SU-DHL-6 (cell line): ENCODE data around the gene ANKS1A.

Experiments
- H2AFZ ChIP-seq: fragments of 200-600 bp; sonication (generic); 2 replicates; pipeline ENCODE4 v1.6.1; 2014; ENCODE audit warnings: low read depth, mild to moderate bottlenecking, moderate library complexity, mixed read lengths, antibody characterized with exemption, low read length; ENCODE audit not compliant: severe bottlenecking
- H3F3A ChIP-seq: fragments of 200-600 bp; shearing (Covaris generic); 2 replicates; pipeline ENCODE4 v1.6.0; 2016; ENCODE audit warnings: antibody characterized with exemption, mild to moderate bottlenecking; ENCODE audit not compliant: insufficient read depth
- H3K27ac ChIP-seq: fragments of 200-600 bp; sonication (generic); 2 replicates; pipeline ENCODE4 v1.5.1; 2016; ENCODE audit warnings: low read depth, mild to moderate bottlenecking, low read length, moderate library complexity, mixed read lengths
- H3K27me3 ChIP-seq: fragments of 200-600 bp; sonication (generic), shearing (Covaris generic); 2 replicates; pipeline ENCODE4 v1.6.0; 2014; ENCODE audit warnings: mild to moderate bottlenecking, low read length
- H3K36me3 ChIP-seq: fragments of 200-600 bp; sonication (generic); 2 replicates; pipeline ENCODE4 v1.6.1; 2014; ENCODE audit warnings: mild to moderate bottlenecking, low read length, mixed read lengths
- H3K4me2 ChIP-seq: fragments of 300-600, 200-600 bp; shearing (Covaris generic), sonication (generic); 2 replicates; pipeline ENCODE4 v1.6.0; 2014; ENCODE audit warnings: low read length, low read depth, mild to moderate bottlenecking; ENCODE audit not compliant: poor library complexity, severe bottlenecking
- H3K4me3 ChIP-seq: fragments of 200-600 bp; sonication (generic); 2 replicates; pipeline ENCODE4 v1.5.1; 2014; ENCODE audit warnings: antibody characterized with exemption, low read length, mild to moderate bottlenecking, mixed read lengths; ENCODE audit not compliant: insufficient read depth, poor library complexity, severe bottlenecking
- H3K79me2 ChIP-seq: fragments of 200-600 bp; sonication (generic); 2 replicates; pipeline ENCODE4 v1.6.1; 2014; ENCODE audit warnings: mild to moderate bottlenecking, low read length, moderate library complexity; ENCODE audit not compliant: insufficient read depth
- H3K9ac ChIP-seq: fragments of 200-600 bp; sonication (generic); 2 replicates; pipeline ENCODE4 v1.7.0; 2014; ENCODE audit warnings: mild to moderate bottlenecking, low read length
- H3K9me2 ChIP-seq: fragments of 200-600 bp; sonication (generic); replicated peaks from 2 replicates; pipeline ENCODE4 v1.6.1; 2014; ENCODE audit warnings: low read length; ENCODE audit not compliant: insufficient read depth
- H3K9me3 ChIP-seq: fragments of 200-600 bp; sonication (generic); 2 replicates; pipeline ENCODE4 v1.6.1; 2014; ENCODE audit warnings: low read length, mixed read lengths; ENCODE audit not compliant: insufficient read depth
- H4K20me1 ChIP-seq: fragments of 200-600 bp; sonication (generic); 2 replicates; pipeline ENCODE4 v1.6.1; 2014; ENCODE audit warnings: low read depth, mild to moderate bottlenecking, antibody characterized with exemption, low read length, moderate library complexity, mixed read lengths
- EZH2phosphoT487 ChIP-seq: fragments of 200-600 bp; sonication (generic), shearing (Covaris generic); conservative IDR thresholded peaks from 2 replicates; pipeline ENCODE4 v1.6.1; 2018; ENCODE audit warnings: mild to moderate bottlenecking, antibody characterized with exemption, low read length, moderate library complexity, mixed read lengths
- TF ChIP-seq, protein P1 (sequence below): fragments of 200-600 bp; sonication (generic); IDR thresholded peaks from one replicate; pipeline ENCODE4 v1.5.1; 2017; ENCODE audit warnings: antibody characterized with exemption, mild to moderate bottlenecking, low read length, moderate library complexity; ENCODE audit not compliant: insufficient read depth, poor library complexity, severe bottlenecking

Gene ANKS1A

GRCh38 chr6:35092362-35093117 lies 203.5 kb downstream of the ANKS1A start:
- H3K9ac ChIP-seq, result no peak overlapping the region
- no peaks in the 10 kb centered on the region for H4K20me1 ChIP-seq
- no peaks in the 10 kb centered on the region for H3K79me2 ChIP-seq
- no peaks in the 10 kb centered on the region for H3K27me3 ChIP-seq
- no peaks in the 10 kb centered on the region for H3F3A ChIP-seq
- TF ChIP-seq, protein P1, sequence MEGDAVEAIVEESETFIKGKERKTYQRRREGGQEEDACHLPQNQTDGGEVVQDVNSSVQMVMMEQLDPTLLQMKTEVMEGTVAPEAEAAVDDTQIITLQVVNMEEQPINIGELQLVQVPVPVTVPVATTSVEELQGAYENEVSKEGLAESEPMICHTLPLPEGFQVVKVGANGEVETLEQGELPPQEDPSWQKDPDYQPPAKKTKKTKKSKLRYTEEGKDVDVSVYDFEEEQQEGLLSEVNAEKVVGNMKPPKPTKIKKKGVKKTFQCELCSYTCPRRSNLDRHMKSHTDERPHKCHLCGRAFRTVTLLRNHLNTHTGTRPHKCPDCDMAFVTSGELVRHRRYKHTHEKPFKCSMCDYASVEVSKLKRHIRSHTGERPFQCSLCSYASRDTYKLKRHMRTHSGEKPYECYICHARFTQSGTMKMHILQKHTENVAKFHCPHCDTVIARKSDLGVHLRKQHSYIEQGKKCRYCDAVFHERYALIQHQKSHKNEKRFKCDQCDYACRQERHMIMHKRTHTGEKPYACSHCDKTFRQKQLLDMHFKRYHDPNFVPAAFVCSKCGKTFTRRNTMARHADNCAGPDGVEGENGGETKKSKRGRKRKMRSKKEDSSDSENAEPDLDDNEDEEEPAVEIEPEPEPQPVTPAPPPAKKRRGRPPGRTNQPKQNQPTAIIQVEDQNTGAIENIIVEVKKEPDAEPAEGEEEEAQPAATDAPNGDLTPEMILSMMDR, result no peak
- TF ChIP-seq EZH2phosphoT487, result no peak
- no peaks in the 10 kb centered on the region for H3K36me3 ChIP-seq
- no peaks in the 10 kb centered on the region for H3K9me2 ChIP-seq
- H3K4me3 ChIP-seq, result no peak overlapping the region
- no peak overlapping the region for H3K27ac ChIP-seq
- H3K9me3 ChIP-seq, result no peaks in the 10 kb centered on the region
- H2AFZ ChIP-seq, result no peak overlapping the region
- no peak overlapping the region for H3K4me2 ChIP-seq

GRCh38 chr6:35093118-35093445 lies 204.0 kb downstream of the ANKS1A start:
- no peaks in the 10 kb centered on the region for H4K20me1 ChIP-seq
- H3F3A ChIP-seq, result no peaks in the 10 kb centered on the region
- no peaks in the 10 kb centered on the region for H3K36me3 ChIP-seq
- H3K9ac ChIP-seq, result no peak overlapping the region
- H3K27ac ChIP-seq, result no peak overlapping the region
- H3K27me3 ChIP-seq, result no peaks in the 10 kb centered on the region
- H3K9me2 ChIP-seq, result no peaks in the 10 kb centered on the region
- no peak for TF ChIP-seq EZH2phosphoT487
- TF ChIP-seq, protein P1, result no peak
- H3K9me3 ChIP-seq, result no peaks in the 10 kb centered on the region
- no peak overlapping the region for H3K4me2 ChIP-seq
- H3K79me2 ChIP-seq, result no peaks in the 10 kb centered on the region
- H2AFZ ChIP-seq, result no peak overlapping the region
- H3K4me3 ChIP-seq, result no peak overlapping the region

DNA sequence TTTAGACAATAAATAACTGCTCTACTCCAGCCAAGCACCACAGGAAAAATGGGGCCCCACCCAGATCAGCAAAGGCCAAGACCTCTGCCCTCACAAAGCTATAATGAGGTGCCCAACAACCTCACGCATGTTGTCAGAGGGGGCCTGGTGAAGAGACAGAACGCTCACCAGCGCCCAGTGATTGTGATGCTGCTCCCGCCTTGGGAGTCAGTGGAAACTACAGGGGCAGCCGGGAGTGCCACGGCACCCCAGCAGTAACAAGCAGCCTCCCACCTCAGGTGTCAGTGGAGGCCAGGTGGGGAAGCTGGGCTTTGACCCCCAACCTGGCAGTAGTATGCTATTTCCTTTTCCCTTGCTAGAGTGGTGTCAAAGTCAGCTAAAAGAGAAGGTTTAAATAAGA lies 204.7 kb downstream of the ANKS1A start:
- Histone ChIP-seq H3K9ac (no peak overlapping the region), H3K9me2 (no peaks in the 10 kb centered on the region), H3K36me3 (no peaks in the 10 kb centered on the region), H3F3A (no peaks in the 10 kb centered on the region), H3K9me3 (no peaks in the 10 kb centered on the region), H3K79me2 (no peaks in the 10 kb centered on the region), H3K27ac (no peak overlapping the region), H3K4me2 (no peak overlapping the region), H2AFZ (no peak overlapping the region), H3K27me3 (no peaks in the 10 kb centered on the region), H3K4me3 (no peak overlapping the region), H4K20me1 (no peaks in the 10 kb centered on the region)
- no peak for TF ChIP-seq EZH2phosphoT487
- TF ChIP-seq, protein P1, result no peak
